HG02943 (cell line): ENCODE results near the gene ABCA8.

Source experiments
- ATAC-seq: cut with Tn5 transposase; IDR thresholded peaks from one replicate; pipeline ENCODE4 v1.9.1; 2021; ENCODE audit warnings: mild to moderate bottlenecking, low read depth, moderate library complexity; ENCODE audit not compliant: unreplicated experiment

ABCA8 gene

DNA sequence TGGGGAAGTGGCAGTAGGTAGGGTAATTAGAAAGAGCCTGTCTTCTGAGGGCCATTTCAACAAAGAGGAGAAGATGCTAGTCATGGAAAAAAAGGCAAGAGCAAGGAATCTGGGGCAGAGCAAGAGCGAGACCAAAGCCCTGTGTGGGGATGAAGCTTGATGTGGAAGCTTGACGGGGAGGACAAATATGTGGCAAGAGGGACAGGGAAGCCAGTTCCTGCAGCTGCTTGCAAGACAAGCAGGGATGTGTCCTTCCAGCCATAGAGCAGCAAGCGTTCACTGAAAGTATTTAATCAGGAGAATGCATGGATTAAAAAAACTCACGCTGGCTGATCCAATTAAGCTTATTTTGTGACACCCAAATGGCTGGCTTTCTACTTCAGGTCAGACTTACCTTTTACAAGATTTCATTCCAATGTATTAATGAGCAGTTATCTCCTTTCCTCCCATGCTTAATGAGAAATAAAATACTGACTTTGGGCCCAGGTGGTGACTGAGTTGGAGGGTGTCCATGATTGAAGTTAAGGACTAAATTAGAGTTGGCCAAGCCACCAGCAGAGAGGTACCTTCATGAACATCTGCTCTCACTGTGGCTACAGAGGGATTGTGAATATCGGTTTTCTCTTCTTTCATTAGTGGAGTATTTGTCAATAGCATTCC, 76.8 kb downstream of the ABCA8 start:
- no peak for ATAC-seq

DNA sequence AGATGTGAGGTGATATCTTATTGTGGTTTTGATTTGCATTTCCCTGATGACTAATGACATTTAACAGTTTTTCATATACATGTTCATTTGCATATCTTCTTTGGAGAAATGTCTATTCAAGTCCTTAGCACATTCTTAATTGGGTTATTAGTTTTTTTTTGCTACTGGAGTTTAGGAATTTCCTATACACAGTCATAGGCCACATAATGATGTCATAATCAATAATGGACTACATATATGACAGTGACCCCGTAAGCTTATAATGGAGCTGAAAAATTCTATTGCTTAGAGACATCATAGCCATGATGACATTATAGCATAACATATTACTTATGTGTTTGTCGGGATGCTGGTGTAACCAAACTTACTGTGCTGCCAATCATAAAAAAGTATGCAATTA, 83.7 kb downstream of the ABCA8 start:
- ATAC-seq, result no peak

DNA sequence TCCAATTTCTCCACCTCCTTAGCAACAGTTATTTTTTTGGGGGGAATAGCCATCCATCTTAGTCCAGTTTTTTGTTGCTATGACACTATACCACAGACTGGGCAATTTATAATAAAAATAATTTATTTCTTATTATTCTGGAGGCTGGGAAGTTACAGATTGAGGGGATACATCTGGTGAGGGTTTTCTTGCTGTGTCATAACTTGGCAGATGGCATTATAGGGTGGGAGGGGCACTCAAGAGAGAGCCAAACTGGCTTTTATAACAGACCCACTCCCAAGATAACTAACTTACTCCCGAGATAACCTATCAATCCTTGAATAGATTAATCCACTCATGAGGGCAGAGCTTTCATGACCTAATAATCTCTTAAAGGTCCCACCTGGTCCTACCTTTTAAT, 84.2 kb downstream of the ABCA8 start:
- ATAC-seq, result no peak

DNA sequence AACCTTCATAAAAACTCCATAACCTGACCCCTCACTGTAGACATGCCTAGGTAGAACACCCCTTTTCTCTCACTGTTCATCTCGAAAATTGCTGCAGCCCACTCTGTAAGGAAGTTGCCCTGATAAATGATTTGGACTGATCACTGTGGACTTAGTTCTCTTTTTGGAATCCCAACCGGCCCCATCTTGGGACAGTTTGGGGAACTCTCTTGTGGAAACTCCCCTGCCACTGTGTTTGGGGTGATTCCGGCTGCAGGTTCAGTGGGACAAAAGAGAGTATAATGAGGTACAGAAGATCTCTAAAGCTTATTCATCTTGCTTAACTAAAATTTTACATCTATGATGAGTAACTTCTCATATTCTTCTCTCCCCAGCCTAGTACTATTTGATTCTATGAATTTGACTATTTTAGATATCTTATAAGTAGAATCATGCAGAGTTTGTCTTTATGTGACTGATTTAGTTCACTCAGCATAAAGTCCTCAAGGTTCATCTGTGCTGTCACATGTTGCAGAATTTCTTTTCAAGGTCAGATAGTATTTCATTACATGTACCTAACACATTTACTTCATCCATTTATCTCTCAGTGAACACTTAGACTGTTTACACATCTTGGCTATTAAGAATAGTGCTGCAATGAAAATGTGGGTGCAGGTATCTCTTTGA, 84.9 kb downstream of the ABCA8 start:
- no peak for ATAC-seq

DNA sequence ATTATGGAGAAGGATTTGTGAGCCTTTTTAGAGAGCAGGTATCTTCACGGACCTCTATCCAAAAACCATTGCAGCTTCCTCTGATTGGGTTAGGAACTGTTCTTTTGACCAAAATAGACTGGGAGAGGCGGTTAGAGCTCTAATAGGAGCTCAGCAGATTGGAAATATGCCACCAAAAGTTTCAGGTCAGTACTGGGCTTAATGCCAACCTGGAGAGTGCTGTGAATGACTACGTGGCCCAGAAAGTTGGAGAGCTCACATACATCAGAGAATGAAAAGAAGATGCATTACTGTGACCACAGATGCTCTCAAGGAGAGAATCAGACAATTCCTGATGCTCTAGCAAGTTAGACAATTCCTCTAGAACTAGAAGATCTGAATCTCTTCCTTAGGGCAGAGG, 86.5 kb downstream of the ABCA8 start:
- no peak for ATAC-seq

DNA sequence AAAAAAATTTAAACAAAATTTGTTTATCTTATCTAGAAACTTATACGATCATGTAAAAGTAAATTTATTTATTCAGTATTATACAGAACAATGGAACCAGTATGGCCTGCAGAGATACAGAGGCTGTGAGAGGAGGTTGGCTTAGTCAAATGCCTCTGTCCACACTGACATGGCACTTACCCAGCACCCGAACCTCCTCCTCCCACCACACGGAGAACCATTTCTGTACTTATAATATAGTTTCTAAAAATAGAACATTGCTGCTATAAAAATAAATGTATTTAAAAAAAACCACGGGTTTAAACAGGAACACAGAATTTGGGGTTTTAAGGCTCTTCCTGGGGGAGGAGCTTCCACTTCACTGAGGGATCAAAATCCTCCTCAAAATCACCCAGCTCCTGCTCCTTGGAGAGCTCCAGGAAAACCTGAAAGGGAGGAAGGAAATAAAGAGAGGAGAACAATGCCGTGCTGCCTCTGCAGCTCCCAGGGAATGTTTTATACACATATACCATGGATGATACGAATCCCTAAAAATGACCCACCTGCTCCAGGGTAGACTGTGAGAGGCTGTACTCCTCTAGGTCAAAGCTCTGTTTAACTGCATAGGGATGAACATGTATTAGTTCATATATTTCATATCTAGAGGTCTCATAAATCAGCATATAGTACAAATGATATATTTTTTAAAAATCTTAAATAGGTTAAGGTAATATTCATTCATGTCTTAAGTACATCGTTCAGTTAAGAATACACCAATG, 87.3 kb downstream of the ABCA8 start:
- no peak for ATAC-seq

DNA sequence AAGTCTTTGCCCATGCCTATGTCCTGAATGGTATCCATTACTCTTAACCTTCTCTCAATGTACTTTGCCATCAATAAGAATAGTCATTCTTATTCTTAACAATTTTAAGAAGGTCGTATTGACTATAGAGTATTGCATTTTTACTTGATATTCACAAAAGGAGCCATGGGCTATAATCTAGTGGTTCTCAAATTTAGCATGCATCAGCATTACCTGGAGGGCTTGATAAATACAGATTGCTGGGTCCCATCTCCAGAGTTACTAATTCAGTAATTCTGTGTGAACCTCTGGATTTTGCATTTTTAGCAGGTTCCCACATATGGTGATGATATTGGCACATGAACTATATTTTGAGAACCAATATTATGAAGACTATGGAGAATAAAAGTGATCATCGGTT, 89.6 kb downstream of the ABCA8 start:
- ATAC-seq, result no peak

DNA sequence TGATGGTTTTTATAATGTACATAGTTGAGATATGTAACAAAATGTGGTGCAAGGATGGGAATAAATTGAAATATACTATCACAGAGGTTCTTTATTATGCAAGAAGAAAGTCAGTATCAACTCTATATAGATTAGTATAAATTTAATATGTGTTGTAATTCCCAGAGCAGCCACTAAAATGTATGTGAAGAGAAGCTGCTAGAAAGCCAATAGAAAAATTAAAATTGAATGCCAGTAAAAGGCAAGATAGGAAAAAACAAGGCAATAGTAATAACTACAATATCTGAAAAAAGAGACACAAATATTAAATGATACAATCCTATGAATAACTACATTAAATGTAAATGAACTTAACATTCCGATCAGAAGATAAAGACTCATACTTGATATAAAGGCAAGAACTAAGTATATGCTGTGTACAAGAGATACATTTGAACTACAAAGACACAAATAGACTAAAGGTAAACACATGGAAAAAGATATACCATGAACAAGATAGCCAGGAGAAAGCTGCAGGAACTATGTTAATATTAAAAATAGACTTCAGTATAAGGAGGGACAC, 92.0 kb downstream of the ABCA8 start:
- ATAC-seq, result no peak

DNA sequence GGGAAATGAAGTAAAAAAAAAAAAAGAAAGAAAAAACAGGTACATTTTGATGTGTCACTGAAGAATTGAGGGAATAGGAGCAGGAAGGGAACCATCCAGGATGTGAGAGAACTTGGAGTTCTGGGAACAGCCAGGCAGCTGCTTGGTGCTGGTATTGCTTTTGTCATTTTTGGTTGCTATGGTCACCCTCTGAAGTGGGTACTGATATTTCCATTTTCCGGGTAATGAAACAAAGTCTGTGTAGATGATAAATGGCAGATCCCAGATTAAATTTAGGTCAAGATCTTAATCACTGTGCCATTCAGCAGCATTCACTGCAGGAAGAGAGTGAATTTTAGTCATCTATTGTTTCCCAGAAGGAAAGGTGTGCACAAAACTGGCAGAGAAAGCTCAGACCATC, 93.6 kb downstream of the ABCA8 start:
- no peak for ATAC-seq

DNA sequence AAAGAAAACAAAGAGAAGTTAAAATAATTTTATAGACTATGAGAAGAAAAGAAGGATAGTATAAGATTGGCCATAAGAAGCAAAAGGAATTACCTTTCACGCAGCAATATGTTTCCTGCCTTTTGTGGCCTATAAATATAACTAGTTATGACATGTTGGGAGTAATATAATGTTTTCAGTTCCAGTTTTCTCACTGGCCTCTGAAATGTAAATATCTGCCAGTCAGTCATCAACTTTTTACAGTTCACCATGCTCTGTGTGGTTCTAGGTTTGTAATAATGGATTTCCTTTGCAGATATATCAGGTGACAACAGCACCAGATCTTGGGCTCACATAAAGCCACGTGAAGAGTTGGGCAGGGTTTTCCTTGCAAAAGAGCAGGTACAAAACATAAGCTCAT, 94.3 kb downstream of the ABCA8 start:
- no peak for ATAC-seq

DNA sequence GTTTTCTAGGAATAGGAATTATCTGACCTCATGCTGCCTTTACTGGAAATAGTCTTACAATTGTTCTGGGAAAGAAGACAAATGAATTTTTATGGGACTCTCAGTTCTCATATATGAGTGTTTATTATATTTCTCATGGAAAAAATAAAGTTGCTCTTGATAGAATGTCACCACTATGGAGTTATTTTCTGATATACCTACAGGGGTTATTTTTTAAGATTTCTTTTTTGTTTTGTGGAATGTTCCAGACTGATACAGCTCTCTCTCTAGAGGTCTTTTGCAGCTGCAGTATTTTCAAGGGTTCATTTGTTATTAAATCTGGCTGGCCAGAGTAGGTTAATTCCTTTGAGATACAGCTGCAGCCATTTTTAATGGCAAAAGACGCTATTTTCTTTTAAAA, 100.7 kb downstream of the ABCA8 start:
- no peak for ATAC-seq

DNA sequence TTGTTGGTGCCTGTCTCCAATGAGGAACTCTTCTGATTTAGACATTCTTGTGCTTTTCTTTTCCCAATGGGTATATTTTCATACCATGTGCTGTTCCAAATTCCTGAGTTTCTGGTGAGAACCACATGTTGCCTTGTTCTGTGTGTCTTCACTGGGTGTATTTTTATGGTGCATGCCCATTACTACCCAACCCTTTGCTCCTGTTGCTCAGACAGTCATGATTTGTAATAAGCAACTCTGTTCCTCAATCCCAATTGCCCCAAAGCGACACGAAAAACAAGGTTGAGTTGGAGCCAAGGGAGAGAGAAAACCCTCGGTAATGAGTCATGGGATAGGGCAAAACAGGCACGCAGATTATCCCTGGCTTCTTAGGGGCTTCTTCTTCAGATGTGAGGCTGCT, 101.8 kb downstream of the ABCA8 start:
- no peak for ATAC-seq

DNA sequence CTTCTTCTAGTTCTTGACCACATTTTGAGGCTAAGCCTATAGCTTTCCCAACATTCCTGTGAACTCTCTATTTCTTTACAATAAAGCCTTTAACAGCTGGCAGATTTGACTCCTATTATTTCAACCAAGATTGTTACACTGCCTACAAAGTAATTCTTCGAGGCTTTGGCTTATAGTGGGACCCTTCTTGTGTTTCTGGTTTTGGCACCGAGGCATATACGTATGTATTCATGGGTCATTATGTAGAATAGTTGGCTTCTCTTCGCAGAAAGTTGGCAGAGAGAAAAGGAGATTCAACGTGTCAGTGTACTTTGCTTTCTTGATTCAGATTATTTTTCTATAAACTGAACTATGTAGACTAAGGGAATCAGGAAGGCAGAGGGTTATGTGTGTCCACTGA, 102.2 kb downstream of the ABCA8 start:
- ATAC-seq, result no peak

DNA sequence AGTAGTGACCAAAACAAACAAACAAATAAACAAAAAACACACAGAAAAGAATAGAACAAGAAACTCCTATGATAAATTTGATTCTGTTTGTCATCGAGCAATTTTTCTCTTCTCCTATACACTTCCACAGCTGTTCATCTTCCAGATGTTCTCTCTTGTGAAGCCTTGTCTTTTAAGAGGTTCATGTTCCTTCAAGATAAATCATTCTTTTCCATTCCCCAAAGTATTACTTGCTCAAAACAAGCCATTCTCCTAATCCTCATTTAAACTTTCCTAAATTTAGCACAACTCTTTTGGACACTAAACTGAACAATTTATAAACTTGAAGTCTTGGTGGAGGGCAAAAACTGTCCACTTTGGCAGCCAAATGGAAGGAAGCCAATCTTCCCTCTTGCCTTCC, 103.3 kb downstream of the ABCA8 start:
- no peak for ATAC-seq

DNA sequence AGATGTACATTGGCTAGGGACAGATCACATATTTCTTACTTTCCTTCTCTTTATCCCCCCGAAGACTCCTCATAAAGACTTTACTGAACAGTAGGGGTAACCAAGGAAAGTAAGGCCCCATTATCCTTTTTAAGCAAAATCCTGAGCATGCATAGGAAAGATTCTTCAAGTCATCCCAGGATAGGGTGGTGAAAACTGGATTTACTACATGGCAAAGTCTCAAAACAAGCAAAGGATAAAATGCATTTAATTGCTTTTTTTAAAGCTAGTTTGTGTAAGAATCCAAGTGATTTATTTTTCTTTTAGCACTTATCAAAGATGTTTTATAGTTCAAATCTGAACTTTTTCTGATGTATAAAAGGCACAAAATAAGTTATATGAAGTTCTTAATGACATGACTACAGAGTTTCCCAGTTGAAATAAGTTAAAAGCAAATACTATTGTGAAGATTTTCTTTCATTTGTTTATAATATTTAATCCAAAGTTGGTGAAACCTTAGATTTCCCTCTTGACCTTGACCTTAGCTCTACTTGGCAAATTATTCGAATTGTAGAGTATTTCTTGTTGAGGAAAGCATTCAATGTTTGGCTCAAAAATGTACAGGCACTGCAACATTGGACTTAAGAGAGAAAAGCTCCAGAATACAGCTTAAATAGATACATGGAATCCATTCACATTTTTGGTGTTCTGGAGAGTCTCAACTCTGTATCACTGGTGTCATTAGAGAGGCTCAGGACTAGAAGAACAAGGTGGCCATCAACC, 104.3 kb downstream of the ABCA8 start:
- no peak for ATAC-seq

DNA sequence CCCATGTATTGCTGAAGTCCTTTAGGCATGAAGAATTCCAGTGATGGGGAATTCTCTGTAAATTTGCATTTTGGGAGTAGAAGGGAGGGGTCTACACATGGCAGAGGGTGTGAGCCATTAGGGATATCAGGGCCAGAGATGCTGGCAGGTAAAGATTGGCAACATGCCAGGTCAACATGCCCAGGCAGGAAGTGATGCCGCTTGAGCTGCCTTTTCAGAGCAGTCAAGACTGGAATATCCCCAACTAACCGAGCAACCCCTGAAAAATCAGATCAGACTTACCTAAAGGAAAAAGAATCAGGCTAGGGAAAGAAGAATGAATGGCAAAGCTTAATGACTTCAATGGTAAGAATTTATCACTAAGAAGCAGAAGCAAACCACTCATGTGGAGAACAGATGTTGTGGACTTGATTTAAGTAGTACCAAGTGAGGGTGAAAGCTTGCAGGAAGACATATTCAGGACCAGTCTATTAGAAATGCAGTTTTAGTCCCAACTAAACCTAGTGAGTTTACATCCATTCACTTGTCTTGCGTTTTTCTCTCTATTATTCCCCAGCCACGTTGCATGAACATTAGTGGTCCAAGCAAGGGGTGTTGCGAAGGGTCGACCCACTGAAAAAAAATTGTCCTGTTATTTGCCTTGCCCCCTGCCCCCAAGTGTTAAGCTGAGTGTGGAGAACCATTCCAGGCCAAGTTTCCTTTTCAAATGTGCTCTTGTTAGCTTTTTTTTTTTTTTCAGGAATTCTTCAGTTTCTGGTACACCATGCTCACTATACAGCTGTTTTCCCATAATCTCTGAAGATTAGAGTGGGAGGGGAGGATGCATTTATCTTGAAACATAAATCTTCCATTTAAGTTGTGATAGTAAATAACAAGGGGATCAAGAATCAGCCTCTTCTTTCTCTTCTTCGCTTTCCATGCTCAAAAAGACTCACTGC, 105.2 kb downstream of the ABCA8 start:
- no peak for ATAC-seq

DNA sequence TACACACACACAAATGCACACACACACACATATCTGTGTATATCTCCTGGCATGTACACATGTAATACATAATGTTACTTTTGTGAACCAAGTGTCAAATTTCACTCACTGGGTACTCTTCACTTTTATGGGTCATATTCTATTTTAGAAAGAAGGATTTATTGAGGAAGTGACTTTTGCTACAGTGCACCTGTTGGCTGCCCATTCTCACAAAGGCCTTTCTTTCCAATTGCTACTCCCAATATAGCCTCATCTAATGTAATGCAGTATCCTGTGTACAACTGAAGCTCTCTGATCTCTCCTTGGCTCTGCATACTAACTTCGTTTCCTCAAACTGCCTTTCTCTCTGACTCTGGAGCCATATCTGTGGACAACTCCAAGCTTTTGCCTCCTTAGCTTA, 107.5 kb downstream of the ABCA8 start:
- no peak for ATAC-seq

DNA sequence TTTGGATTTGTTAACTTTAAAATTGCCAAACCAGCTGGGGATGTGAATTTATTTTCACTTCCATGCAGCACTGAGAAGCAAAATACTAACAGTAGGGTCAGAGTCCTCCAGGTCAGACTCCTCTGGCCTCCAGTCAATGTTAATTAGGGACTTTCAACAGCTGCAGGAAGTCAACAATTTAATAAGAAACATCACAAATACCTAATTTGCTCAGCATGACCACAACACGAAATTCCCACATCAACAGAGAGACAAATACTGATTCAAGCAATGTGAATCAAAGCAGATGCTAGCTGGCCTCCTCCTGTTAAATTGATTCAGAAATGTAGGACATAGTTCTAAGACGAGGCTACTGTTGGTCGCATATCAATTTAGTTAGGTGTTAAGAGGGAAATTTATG, 111.7 kb downstream of the ABCA8 start:
- ATAC-seq, result no peak

DNA sequence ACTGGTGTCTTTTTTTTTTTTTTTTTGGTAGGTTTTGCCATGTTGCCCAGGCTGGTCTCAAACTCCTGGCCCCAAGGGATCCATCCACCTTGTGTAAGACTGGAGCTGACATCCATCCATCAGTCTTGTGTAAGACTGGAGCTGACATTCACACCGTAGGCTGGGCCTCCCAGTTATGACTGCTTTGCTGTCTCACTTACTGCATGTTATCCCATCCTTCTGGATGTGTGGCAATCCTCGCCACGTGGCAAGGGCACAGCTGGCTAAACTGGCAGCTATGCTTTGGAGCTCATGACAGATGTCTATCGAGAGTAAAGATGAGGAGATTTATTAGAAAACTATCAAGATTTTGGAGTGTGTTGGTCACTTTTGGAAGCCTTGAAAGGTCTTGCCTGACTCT, 115.1 kb downstream of the ABCA8 start:
- no peak for ATAC-seq

DNA sequence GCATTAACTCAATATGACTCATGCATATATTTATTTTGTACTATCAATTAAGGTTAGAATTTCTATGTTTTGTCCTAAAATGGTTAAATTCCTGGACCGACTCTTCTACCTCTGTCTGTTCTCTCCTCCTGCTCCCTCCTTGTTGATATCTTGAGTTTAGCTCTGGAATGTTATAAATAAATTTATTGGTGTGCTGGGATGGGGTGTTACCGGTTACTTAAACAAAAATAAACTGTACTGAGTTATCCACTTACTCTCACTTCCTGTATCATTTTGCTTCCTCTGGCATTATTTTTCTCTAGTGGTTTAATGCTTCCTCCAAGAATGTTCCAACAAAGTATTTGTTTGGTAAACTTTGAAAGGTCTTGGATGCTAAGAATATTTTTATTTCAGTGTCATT, 120.1 kb downstream of the ABCA8 start:
- no peak for ATAC-seq
